T-cell (primary cell): ENCODE data around the gene AMER2. TPM values are rescaled to one million over a fixed set of nuclear protein-coding genes. Genes with fewer than 3 reads are reported as not detected.

ENCODE experiments used
- total RNA-seq, 35 experiments: library from RNA in 6 of 35; stranded (reverse) in 6 of 35; fragments of 120-200 nt in 1 of 35; gene quantifications; one replicate each; pipeline versions ENCODE4 v1.2.1 to v1.2.4 and lab custom pipeline; 2013 to 2026

The AMER2 gene
- total RNA-seq, 5 donors from 2014 or later (not counting 1 experiment from before 2014, with no cell fraction given), result 0.03 TPM; not detected in 4

Other genes with a start within 250 kb of the AMER2 start
- gene PABPC3, start 76.2 kb downstream of the AMER2 start, total RNA-seq, result under 1 TPM in 4 of 5 donors, not detected in 1; 0.30 to 0.47 (median 0.32) TPM
- 10 to 100 TPM; 15.6 to 19.2 (median 16.3) TPM for gene MTMR6, start 115.2 kb upstream of the AMER2 start, total RNA-seq
- gene NUP58, start 129.3 kb upstream of the AMER2 start, total RNA-seq, result 10 to 100 TPM; 33.2 to 59.1 (median 37.3) TPM
- under 1 TPM; 0.39 to 0.85 (median 0.73) TPM for gene ATP8A2, start 199.7 kb upstream of the AMER2 start, total RNA-seq